Left forelimb (tissue), 1 donor: Measurements from ENCODE around the gene MARCHF7.
"Not testable (repeated sequence)": the region's sequence is repeated elsewhere in the genome, so short reads cannot be mapped to it uniquely, and the experiment has no call there.

ENCODE experiments used
- DNase-seq: peaks from one replicate; pipeline ENCODE4 v3.0.0-alpha.2; 2018; ENCODE audit warnings: low spot score

MARCHF7 gene

DNA sequence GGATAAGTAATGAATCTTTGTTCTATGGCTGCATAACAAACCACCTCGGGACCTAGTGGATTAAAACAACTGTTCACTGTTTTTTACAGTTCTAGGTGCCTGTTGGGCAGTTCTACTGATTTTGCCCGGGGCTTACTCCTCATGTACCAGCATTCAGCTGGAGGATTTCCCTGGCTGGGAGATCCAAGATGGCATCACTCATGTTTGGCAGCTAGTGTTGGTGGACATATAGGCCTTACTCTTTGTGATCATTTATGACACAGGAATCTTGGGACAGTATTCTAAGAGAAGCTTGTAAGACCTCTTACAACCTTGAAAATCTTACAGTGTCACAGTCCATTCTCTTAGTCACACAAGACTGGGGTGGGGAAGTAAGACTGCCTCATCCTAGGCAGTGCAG lies 4.6 kb downstream of the MARCHF7 start:
- no peak for DNase-seq

- DNase-seq: no peak
Measured at GRCh38 chr2:159720676-159721075, 8.4 kb downstream of the MARCHF7 start.

- no peak for DNase-seq
Measured at GRCh38 chr2:159722580-159722979, 10.3 kb downstream of the MARCHF7 start.

DNA sequence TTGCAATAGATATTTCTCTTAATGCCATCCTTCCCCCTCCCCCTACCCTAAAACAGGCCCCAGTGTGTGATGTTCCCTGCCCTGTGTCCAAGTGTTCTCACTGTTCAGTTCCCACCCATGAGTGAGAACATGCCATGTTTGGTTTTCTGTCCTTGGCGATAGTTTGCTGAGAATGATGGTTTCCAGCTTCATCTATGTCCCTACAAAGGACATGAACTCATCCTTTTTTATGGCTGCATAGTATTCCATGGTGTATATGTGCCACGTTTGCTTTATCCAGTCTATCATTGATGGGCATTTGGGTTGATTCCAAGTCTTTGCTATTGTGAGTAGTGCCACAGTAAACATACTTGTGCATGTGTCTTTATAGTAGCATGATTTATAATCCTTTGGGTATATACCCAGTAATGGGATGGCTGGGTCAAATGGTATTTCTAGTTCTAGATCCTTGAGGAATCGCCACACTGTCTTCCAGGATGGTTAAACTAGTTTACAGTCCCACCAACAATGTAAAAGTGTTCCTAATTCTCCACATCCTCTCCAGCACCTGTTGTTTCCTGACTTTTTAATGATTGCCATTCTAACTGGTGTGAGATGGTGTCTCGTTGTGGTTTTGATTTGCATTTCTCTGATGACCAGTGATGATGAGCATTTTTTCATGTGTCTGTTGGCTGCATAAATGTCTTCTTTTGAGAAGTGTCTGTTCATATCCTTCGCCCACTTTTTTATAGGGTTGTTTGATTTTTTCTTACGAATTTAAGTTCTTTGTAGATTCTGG lies 12.7 kb downstream of the MARCHF7 start:
- DNase-seq: not testable (repeated sequence)

GRCh38 chr2:159725713-159726112 lies 13.4 kb downstream of the MARCHF7 start:
- no peak for DNase-seq

GRCh38 chr2:159728629-159729028 lies 16.3 kb downstream of the MARCHF7 start:
- DNase-seq: no peak

DNA sequence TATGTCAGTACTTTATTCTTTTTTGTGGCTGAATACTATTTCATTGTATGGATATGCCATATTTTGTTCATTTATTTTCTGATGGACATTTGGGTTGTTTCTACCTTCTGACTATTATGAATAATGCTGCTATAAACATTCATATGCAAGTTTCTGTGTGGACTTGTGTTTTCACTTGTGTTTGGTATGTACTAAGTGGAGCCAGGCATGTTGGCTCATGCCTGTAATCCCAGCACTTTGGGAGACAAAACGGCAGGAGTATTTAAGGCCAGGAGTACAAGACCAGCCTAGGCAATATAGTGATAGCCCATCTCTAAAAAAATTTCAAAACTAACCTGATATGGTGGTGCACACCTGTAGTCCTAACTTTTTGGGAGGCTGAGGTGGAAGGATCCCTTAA lies 23.3 kb downstream of the MARCHF7 start:
- DNase-seq: no peak

- no peak for DNase-seq
Measured at GRCh38 chr2:159736048-159736447, 23.7 kb downstream of the MARCHF7 start.

GRCh38 chr2:159737292-159737916 lies 25.1 kb downstream of the MARCHF7 start:
- DNase-seq: no peak

DNA sequence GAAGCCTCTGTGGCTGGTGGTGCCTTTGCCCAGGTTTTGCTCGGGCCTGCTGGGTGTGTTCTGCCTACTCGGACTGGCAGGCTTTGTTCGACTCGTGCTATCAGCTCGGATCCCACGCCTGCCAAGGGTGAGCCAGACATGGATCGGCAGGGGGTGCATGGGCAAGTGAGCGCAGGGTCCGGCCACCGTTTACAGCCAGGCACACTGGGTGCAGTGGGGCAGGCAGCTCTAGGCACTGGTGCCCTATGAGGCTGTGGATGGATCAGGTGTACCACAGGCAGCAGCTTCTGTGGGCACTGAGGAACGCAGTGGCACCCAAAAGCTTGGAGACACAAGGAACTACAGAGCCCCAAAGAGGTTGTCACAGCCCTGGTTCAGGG lies 25.6 kb downstream of the MARCHF7 start:
- DNase-seq: no peak

- no peak for DNase-seq
Measured at GRCh38 chr2:159738509-159739390, 26.4 kb downstream of the MARCHF7 start.

DNA sequence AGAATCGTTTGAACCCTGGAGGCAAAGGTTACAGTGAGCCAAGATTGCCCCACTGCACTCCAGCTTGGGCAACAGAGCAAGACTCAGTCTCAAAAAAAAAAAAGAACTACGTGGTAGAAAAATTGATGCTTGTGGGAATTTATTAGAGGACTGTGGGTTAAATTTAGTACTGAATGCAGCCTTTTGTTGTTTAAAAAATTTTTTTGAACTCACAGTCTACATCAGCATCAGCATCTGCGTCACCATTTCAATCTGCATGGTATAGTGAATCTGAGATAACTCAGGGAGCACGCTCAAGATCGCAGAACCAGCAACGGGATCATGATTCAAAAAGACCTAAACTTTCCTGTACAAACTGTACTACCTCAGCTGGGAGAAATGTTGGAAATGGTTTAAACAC lies 30.5 kb downstream of the MARCHF7 start:
- DNase-seq: no peak

GRCh38 chr2:159744363-159744762 lies 32.1 kb downstream of the MARCHF7 start:
- no peak for DNase-seq

- not testable (repeated sequence) for DNase-seq
Measured at GRCh38 chr2:159745237-159745636, 32.9 kb downstream of the MARCHF7 start.

GRCh38 chr2:159748089-159748488 lies 35.8 kb downstream of the MARCHF7 start:
- DNase-seq: no peak

GRCh38 chr2:159750873-159751272 lies 38.6 kb downstream of the MARCHF7 start:
- no peak for DNase-seq

DNA sequence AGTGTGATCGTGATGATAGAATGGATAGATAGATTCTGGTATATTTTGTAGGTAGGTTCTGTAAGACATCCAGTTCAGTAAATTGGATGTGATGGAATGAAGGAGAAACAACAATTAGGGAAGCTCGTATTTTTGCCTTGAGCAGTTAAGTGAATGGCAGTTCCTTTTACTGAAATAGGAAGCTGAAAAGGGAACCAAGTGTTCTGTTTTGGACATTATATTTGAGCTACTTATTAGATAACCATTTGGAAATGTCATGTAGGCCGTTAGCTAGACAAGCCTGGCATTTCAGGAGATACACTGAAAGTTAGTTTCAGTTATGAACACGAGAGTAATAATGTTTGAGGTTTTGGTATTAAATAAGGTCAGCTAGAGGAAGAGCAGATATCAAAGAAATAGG lies 41.5 kb downstream of the MARCHF7 start:
- no peak for DNase-seq

DNA sequence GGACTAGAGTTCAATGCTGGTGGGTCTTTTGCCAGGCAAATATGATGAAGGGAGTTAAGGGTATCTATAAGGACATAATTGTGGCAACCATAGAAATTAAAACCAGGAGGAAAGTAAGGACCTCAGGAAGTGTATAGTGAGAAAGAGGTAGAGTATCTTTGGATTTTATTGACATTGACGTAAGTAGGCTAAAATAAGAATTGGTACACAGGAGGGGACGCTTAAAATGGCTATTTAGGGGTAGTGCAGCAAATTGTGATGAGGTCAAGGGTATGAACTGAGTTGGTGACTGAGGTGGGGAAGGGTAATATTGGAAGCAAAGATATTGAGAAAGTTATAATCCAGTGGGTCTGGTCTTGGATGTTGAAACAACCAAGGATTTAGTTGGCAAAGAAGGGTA lies 42.7 kb downstream of the MARCHF7 start:
- DNase-seq: no peak

DNA sequence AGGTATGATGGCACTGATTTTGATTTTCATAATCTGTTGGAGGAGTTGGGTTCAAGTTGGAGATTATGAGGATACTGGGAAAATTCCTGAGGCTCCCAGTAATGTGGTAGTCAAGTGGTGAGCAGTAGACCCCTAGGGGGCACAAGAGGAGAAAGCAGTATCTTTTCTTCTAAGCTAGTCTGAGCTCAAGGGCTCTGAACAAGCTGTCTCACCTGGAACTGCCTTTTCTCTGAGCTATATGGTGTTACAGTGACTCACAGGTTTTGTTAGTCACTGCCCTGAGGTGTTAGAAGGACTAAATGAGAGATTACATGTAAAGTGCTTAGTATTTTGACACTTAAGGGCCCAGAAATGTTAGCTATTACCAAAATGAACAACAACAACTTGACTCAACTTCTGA lies 43.5 kb downstream of the MARCHF7 start:
- DNase-seq: no peak

DNA sequence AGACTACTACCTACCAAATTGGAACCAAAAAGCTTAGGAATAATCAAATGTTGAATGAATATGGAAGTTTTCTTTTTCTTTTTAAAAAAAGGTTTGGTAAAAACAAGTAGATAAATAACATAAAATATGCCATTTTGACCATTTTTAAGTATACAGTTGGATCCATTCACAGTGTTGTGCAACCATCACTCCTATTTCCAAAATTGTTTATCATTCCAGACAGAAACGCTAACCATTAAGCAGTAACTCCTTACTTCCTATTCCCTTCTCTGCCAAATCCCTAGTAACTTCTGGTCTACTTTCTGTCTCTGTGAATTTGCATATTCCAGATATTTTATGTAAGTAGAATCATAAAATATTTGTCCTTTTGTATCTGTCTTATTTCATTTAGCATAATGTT lies 45.9 kb downstream of the MARCHF7 start:
- DNase-seq: no peak

DNA sequence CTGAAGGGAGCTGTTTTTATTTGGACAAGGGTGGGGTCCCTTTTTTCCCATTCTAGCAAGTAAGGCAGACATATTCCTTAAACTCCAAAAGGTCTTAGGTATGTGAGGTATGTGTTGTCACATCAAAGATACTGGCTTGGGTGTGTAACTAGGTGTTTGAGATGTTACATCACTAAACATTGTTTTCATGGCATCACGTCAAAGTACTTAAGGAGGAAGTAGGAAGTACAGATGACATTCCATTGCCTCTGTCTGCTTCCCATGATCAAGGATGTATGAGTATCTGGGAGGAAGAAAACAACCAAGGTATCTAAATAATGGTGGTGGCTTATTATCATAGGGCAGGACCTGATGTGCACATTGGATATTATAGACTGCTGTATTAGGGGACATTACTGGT lies 46.4 kb downstream of the MARCHF7 start:
- no peak for DNase-seq

GRCh38 chr2:159759577-159759976 lies 47.3 kb downstream of the MARCHF7 start:
- no peak for DNase-seq

GRCh38 chr2:159760326-159760725 lies 48.0 kb downstream of the MARCHF7 start:
- DNase-seq: no peak
